ENCODE data around the gene IL12RB2. TPM values are rescaled to one million over a fixed set of nuclear protein-coding genes. Genes with fewer than 3 reads are reported as not detected.
A peak's percentile ranks its signal among the peaks of the same experiment; 100 is the strongest.

IL12RB2 gene
- total and polyA plus RNA-seq, 2 of the 13 experiments (the other 11 are each of a cell fraction or from before 2014, with no cell fraction given): not detected

GRCh38 chr1:67429528-67430357, 122.1 kb downstream of the IL12RB2 start (continued):
- TF ChIP-seq TFAP4 (IDR thresholded peaks at IDR 0.05; ENCODE audit: borderline replicate concordance, low read depth) (no peak), E2F5 (CRISPR knock-in tag; conservative IDR thresholded peaks at IDR 0.05) (no peak), ZNF724P (CRISPR knock-in tag; IDR thresholded peaks at IDR 0.05; ENCODE audit: borderline replicate concordance) (no peak), GFI1 (CRISPR knock-in tag; IDR thresholded peaks at IDR 0.05; ENCODE audit: borderline replicate concordance) (no peak), HNRNPL (IDR thresholded peaks at IDR 0.05; ENCODE audit: low read depth, low read length) (0 out of 2 replicates have a peak, but pooled peaks have one; percentile 45), ZFP37 (CRISPR knock-in tag; IDR thresholded peaks at IDR 0.05; ENCODE audit: borderline replicate concordance) (no peak), ZNF234 (CRISPR knock-in tag; conservative IDR thresholded peaks at IDR 0.05) (no peak), HNRNPK (IDR thresholded peaks at IDR 0.05; ENCODE audit: low read depth, low read length, poor library complexity, severe bottlenecking) (no peak), ZMAT3 (CRISPR knock-in tag; conservative IDR thresholded peaks at IDR 0.05) (0 out of 2 replicates have a peak, but pooled peaks have one; percentile 40), ARNT2 (CRISPR knock-in tag; IDR thresholded peaks at IDR 0.05; ENCODE audit: low read depth) (no peak), MBNL3 (CRISPR knock-in tag; conservative IDR thresholded peaks at IDR 0.05) (no peak), MTERF4 (CRISPR knock-in tag; IDR thresholded peaks at IDR 0.05) (peak; percentile 9; the same call in 1 of the 2 replicates), ZFYVE20 (CRISPR knock-in tag; IDR thresholded peaks at IDR 0.05; ENCODE audit: borderline replicate concordance, low read depth) (no peak), HNF4G (IDR thresholded peaks at IDR 0.05; ENCODE audit: borderline replicate concordance, low read depth, low read length) (no peak), HNF4G (CRISPR knock-in tag; IDR thresholded peaks at IDR 0.05; ENCODE audit: borderline replicate concordance, low read depth) (no peak), ZNF207 (IDR thresholded peaks at IDR 0.05; ENCODE audit: borderline replicate concordance) (no peak), SP4 (CRISPR knock-in tag; IDR thresholded peaks at IDR 0.05) (no peak), ZNF460 (CRISPR knock-in tag; IDR thresholded peaks at IDR 0.05; ENCODE audit: borderline replicate concordance) (no peak), ZBTB14 (CRISPR knock-in tag; IDR thresholded peaks at IDR 0.05) (no peak), ZNF230 (CRISPR knock-in tag; IDR thresholded peaks at IDR 0.05) (no peak), ARID5B (CRISPR knock-in tag; IDR thresholded peaks at IDR 0.05) (no peak)
